GM23248 (cell line): ENCODE measurements around the gene EIF3A.

Experiments
- EZH2 ChIP-seq: fragments of 200-600 bp; sonication (generic); IDR thresholded peaks from 2 replicates; pipeline ENCODE4 v1.6.1; 2018; ENCODE audit warnings: antibody characterized with exemption, mild to moderate bottlenecking; ENCODE audit not compliant: insufficient read depth, poor library complexity, severe bottlenecking
- EZH2phosphoT487 ChIP-seq: fragments of 200-600 bp; sonication (generic); IDR thresholded peaks from 2 replicates; pipeline ENCODE4 v1.6.1; 2018; ENCODE audit warnings: antibody characterized with exemption, moderate library complexity, mild to moderate bottlenecking, low read depth; ENCODE audit not compliant: insufficient read depth

- TF ChIP-seq EZH2 = no peak
- no peak for TF ChIP-seq EZH2phosphoT487
Observed at GRCh38 chr10:119049777-119050176, 30.8 kb downstream of the EIF3A start.
